Measurements from ENCODE around the gene EGLN3.

GRCh38 chr14:33967138-33967537 is 16.3 kb upstream of the EGLN3 start:
- no peak for TF ChIP-seq EZH2 (IDR thresholded peaks at IDR 0.05)
- TF ChIP-seq POLR2AphosphoS5 (IDR thresholded peaks at IDR 0.05; ENCODE audit: borderline replicate concordance, low read depth, low read length) = no peak

Measured in SK-N-MC (cell line).